Activated CD8-positive, alpha-beta memory T cell treated with anti-CD3 and anti-CD28 coated beads for 4 hours (primary cell): ENCODE measurements around the gene SPP2.

Experiments
- DNase-seq, 2 donors: peaks; one replicate each; pipeline ENCODE4 v3.0.0-alpha.2; 2020; ENCODE audit warnings: low read depth in 2 of 2

Gene SPP2

GRCh38 chr2:234091883-234092282 lies 41.4 kb downstream of the SPP2 start:
- DNase-seq = no peak

GRCh38 chr2:234092344-234092743 lies 41.8 kb downstream of the SPP2 start:
- no peak for DNase-seq

GRCh38 chr2:234095301-234095700 lies 44.8 kb downstream of the SPP2 start:
- DNase-seq = no peak

- DNase-seq = no peak
These were observed 45.7 kb downstream of the SPP2 start for GRCh38 chr2:234096164-234096563.

- no peak for DNase-seq
These were observed 48.2 kb downstream of the SPP2 start for GRCh38 chr2:234098681-234099080.

- no peak for DNase-seq
These were observed 48.8 kb downstream of the SPP2 start for GRCh38 chr2:234099266-234099665.

GRCh38 chr2:234100686-234101085 lies 50.2 kb downstream of the SPP2 start:
- DNase-seq = no peak

GRCh38 chr2:234102112-234102511 lies 51.6 kb downstream of the SPP2 start:
- DNase-seq = no peak

GRCh38 chr2:234107861-234108260 lies 57.4 kb downstream of the SPP2 start:
- no peak for DNase-seq

GRCh38 chr2:234109321-234109720 lies 58.8 kb downstream of the SPP2 start:
- no peak for DNase-seq

- DNase-seq = no peak
These were observed 59.7 kb downstream of the SPP2 start for GRCh38 chr2:234110219-234110618.

- no peak for DNase-seq
These were observed 61.0 kb downstream of the SPP2 start for GRCh38 chr2:234111523-234111922.

- no peak for DNase-seq
These were observed 65.5 kb downstream of the SPP2 start for GRCh38 chr2:234116010-234116409.

- no peak for DNase-seq
These were observed 71.5 kb downstream of the SPP2 start for GRCh38 chr2:234121999-234122398.

- DNase-seq = no peak
These were observed 75.1 kb downstream of the SPP2 start for GRCh38 chr2:234125451-234126145.

- DNase-seq = no peak
These were observed 75.6 kb downstream of the SPP2 start for GRCh38 chr2:234126146-234126470.
